ENCODE results near the gene UQCC3.

UQCC3 gene

DNA sequence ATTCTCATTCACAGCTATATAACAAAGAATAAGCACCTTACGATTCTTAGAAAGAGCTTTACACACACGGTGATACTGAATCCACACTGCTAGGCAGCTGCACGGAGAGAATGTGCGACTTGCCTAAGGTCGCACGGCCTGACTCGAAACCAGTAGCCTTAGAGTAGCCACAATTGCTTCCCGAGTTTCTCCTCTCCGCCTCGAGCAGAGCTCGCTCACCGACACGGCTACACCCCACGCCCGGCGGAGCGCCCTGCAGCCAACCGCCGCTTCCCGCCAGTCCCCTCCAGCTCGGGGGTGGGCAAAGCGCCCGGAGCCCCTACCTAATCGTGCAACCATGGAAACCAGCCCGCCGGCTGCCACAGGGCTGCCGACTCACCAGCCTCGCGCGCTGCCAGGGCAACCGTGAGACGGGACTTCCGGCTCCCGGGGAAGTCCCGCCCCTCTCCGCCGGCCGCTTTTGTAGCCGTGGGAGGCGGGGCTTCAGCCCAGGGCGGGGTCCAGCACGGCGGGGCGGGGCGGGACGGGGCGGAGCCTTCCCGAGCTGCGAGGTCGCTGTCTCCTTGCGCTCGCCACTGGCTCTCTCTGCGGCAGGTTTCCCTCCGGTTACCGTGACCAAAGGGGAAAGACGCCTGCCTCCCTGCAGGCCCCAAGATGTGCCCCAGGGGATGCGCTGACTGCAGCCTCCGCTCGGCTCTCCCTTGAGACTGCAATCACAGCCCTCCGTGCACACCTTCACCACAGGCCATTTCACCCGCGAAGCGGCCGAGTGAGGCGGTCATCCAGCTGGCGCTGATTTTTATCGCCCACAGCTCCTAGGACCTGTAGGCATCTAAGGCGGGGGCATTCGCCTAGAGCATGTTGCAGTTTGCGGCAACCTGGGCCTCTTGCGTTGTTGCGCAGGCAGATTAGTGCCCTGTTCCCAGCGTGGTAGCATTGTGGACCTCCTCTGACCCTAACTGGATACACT is 34.7 kb downstream of the UQCC3 start:
- peak; percentile 86 for ATAC-seq
- TF ChIP-seq BACH2 (CRISPR knock-in tag; IDR thresholded peaks at IDR 0.05; ENCODE audit: borderline replicate concordance) (no peak), ZNF70 (CRISPR knock-in tag; IDR thresholded peaks at IDR 0.05) (no peak), GLIS3 (CRISPR knock-in tag; IDR thresholded peaks at IDR 0.05) (0 out of 2 replicates have a peak, but pooled peaks have one; percentile 13), ESRRG (CRISPR knock-in tag; IDR thresholded peaks at IDR 0.05) (no peak), ZNF565 (CRISPR knock-in tag; conservative IDR thresholded peaks at IDR 0.05; ENCODE audit: low read depth) (peak; percentile 71; the same call in 1 of the 2 replicates), TSHZ2 (CRISPR knock-in tag; IDR thresholded peaks at IDR 0.05) (no peak)
- TF ChIP-seq, protein P1, sequence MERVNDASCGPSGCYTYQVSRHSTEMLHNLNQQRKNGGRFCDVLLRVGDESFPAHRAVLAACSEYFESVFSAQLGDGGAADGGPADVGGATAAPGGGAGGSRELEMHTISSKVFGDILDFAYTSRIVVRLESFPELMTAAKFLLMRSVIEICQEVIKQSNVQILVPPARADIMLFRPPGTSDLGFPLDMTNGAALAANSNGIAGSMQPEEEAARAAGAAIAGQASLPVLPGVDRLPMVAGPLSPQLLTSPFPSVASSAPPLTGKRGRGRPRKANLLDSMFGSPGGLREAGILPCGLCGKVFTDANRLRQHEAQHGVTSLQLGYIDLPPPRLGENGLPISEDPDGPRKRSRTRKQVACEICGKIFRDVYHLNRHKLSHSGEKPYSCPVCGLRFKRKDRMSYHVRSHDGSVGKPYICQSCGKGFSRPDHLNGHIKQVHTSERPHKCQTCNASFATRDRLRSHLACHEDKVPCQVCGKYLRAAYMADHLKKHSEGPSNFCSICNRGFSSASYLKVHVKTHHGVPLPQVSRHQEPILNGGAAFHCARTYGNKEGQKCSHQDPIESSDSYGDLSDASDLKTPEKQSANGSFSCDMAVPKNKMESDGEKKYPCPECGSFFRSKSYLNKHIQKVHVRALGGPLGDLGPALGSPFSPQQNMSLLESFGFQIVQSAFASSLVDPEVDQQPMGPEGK (CRISPR knock-in tag; IDR thresholded peaks at IDR 0.05; ENCODE audit: borderline replicate concordance), result peak; percentile 93; the same call in 1 of the 2 replicates

- no peak for ATAC-seq
- TF ChIP-seq ZNF8 (CRISPR knock-in tag; IDR thresholded peaks at IDR 0.05) (no peak), ZFP3 (CRISPR knock-in tag; IDR thresholded peaks at IDR 0.05) (no peak), TSHZ2 (CRISPR knock-in tag; IDR thresholded peaks at IDR 0.05) (no peak), ARNTL (CRISPR knock-in tag; IDR thresholded peaks at IDR 0.05; ENCODE audit: borderline replicate concordance, low read depth) (no peak), POU6F1 (CRISPR knock-in tag; IDR thresholded peaks at IDR 0.05; ENCODE audit: borderline replicate concordance, low read depth) (no peak), CSRNP3 (CRISPR knock-in tag; IDR thresholded peaks at IDR 0.05) (no peak), ESRRG (CRISPR knock-in tag; IDR thresholded peaks at IDR 0.05) (no peak), CSDC2 (CRISPR knock-in tag; IDR thresholded peaks at IDR 0.05) (no peak), TCF4 (CRISPR knock-in tag; IDR thresholded peaks at IDR 0.05; ENCODE audit: borderline replicate concordance) (no peak), ISL1 (CRISPR knock-in tag; IDR thresholded peaks at IDR 0.05) (no peak)
- TF ChIP-seq, protein P1 (CRISPR knock-in tag; IDR thresholded peaks at IDR 0.05; ENCODE audit: borderline replicate concordance), result no peak
- TF ChIP-seq, protein P2, sequence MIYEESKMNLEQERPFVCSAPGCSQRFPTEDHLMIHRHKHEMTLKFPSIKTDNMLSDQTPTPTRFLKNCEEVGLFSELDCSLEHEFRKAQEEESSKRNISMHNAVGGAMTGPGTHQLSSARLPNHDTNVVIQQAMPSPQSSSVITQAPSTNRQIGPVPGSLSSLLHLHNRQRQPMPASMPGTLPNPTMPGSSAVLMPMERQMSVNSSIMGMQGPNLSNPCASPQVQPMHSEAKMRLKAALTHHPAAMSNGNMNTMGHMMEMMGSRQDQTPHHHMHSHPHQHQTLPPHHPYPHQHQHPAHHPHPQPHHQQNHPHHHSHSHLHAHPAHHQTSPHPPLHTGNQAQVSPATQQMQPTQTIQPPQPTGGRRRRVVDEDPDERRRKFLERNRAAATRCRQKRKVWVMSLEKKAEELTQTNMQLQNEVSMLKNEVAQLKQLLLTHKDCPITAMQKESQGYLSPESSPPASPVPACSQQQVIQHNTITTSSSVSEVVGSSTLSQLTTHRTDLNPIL (CRISPR knock-in tag; IDR thresholded peaks at IDR 0.05; ENCODE audit: low read depth), result no peak
These were observed 35.4 kb downstream of the UQCC3 start for GRCh38 chr11:62706850-62707247.
